ENCODE results near the gene IL11. TPM values are rescaled to one million over a fixed set of nuclear protein-coding genes. Genes with fewer than 3 reads are reported as not detected.

The IL11 gene
- total and polyA plus RNA-seq, 2 of the 13 experiments (the other 11 are each of a cell fraction or from before 2014, with no cell fraction given), result 2.5 to 2.9 TPM

GRCh38 chr19:55377356-55378131 is 7.3 kb upstream of the IL11 start (continued):
- TF ChIP-seq MED8 (CRISPR knock-in tag; IDR thresholded peaks at IDR 0.05; ENCODE audit: insufficient replicate concordance) (no peak), YEATS4 (CRISPR knock-in tag; IDR thresholded peaks at IDR 0.05; ENCODE audit: borderline replicate concordance) (peak; percentile 55; the same call in 1 of the 2 replicates), ZNF253 (CRISPR knock-in tag; IDR thresholded peaks at IDR 0.05; ENCODE audit: borderline replicate concordance) (no peak), GRHL1 (CRISPR knock-in tag; conservative IDR thresholded peaks at IDR 0.05) (no peak), POLR2AphosphoS2 (IDR thresholded peaks at IDR 0.05; ENCODE audit: low read depth, low read length) (no peak), IRF9 (CRISPR knock-in tag; IDR thresholded peaks at IDR 0.05; ENCODE audit: borderline replicate concordance) (0 out of 2 replicates have a peak, but pooled peaks have one; percentile 23), ZNF577 (CRISPR knock-in tag; IDR thresholded peaks at IDR 0.05; ENCODE audit: borderline replicate concordance, low read depth) (no peak), DNMT1 (CRISPR knock-in tag; IDR thresholded peaks at IDR 0.05) (no peak), RFXAP (CRISPR knock-in tag; IDR thresholded peaks at IDR 0.05; ENCODE audit: borderline replicate concordance) (no peak), ZNF740 (CRISPR knock-in tag; IDR thresholded peaks at IDR 0.05) (no peak), ZNF512B (CRISPR knock-in tag; IDR thresholded peaks at IDR 0.05; ENCODE audit: borderline replicate concordance) (no peak), ZSCAN30 (CRISPR knock-in tag; IDR thresholded peaks at IDR 0.05) (no peak), ZNF407 (CRISPR knock-in tag; IDR thresholded peaks at IDR 0.05; ENCODE audit: not compliant biosample characterization) (no peak)
